ENCODE results near the gene MAN2B1. TPM values are rescaled to one million over a fixed set of nuclear protein-coding genes. Genes with fewer than 3 reads are reported as not detected.

Gene MAN2B1
- total and polyA plus RNA-seq, 2 of the 13 experiments (the other 11 are each of a cell fraction or from before 2014, with no cell fraction given): 23.6 to 23.8 TPM

- TF ChIP-seq ZNF280B (CRISPR knock-in tag; IDR thresholded peaks at IDR 0.05; ENCODE audit: borderline replicate concordance): peak; percentile 95
- TF ChIP-seq ZNF33B (CRISPR knock-in tag; IDR thresholded peaks at IDR 0.05): peak; percentile 50; the same call in 1 of the 2 replicates
- TF ChIP-seq NAIF1 (CRISPR knock-in tag; IDR thresholded peaks at IDR 0.05; ENCODE audit: borderline replicate concordance): no peak
- 0 out of 2 replicates have a peak, but pooled peaks have one; percentile 59 for TF ChIP-seq ZNF160 (CRISPR knock-in tag; IDR thresholded peaks at IDR 0.05)
- no peak for TF ChIP-seq STAT5B (CRISPR knock-in tag; IDR thresholded peaks at IDR 0.05)
- TF ChIP-seq ATF1 (CRISPR knock-in tag; IDR thresholded peaks at IDR 0.05): peak; percentile 99
- no peak for TF ChIP-seq MTF2 (CRISPR knock-in tag; IDR thresholded peaks at IDR 0.05; ENCODE audit: borderline replicate concordance)
- peak; percentile 87 for TF ChIP-seq ZNF792 (CRISPR knock-in tag; IDR thresholded peaks at IDR 0.05)
- no peak for TF ChIP-seq HNF4A (CRISPR knock-in tag; IDR thresholded peaks at IDR 0.05)
- peak; percentile 79; the same call in 1 of the 2 replicates for TF ChIP-seq ZNF337 (CRISPR knock-in tag; IDR thresholded peaks at IDR 0.05; ENCODE audit: borderline replicate concordance, low read depth)
- no peak for TF ChIP-seq ZMAT5 (CRISPR knock-in tag; IDR thresholded peaks at IDR 0.05; ENCODE audit: borderline replicate concordance, low read depth)
- TF ChIP-seq NCOA5 (CRISPR knock-in tag; IDR thresholded peaks at IDR 0.05): no peak
- no peak for TF ChIP-seq NR3C1 (CRISPR knock-in tag; IDR thresholded peaks at IDR 0.05)
- TF ChIP-seq HBP1 (CRISPR knock-in tag; IDR thresholded peaks at IDR 0.05; ENCODE audit: low read depth): peak; percentile 92
- TF ChIP-seq ZNF333 (CRISPR knock-in tag; IDR thresholded peaks at IDR 0.05; ENCODE audit: borderline replicate concordance): no peak
- peak; percentile 76 for TF ChIP-seq XRCC5 (optimal IDR thresholded peaks at IDR 0.05; ENCODE audit: low read length)
- TF ChIP-seq EED (CRISPR knock-in tag; IDR thresholded peaks at IDR 0.05): no peak
- TF ChIP-seq HNF1A (IDR thresholded peaks at IDR 0.05; ENCODE audit: low read depth): no peak
- peak; percentile 57; the same call in 1 of the 2 replicates for TF ChIP-seq HNF1A (CRISPR knock-in tag; IDR thresholded peaks at IDR 0.05; ENCODE audit: borderline replicate concordance)
- TF ChIP-seq ZNF484 (CRISPR knock-in tag; IDR thresholded peaks at IDR 0.05; ENCODE audit: borderline replicate concordance, low read depth): no peak
- peak; percentile 10 for TF ChIP-seq TEAD3 (CRISPR knock-in tag; optimal IDR thresholded peaks at IDR 0.05; ENCODE audit: borderline replicate concordance)
- TF ChIP-seq ZNF713 (CRISPR knock-in tag; IDR thresholded peaks at IDR 0.05): no peak
Observed at GRCh38 chr19:12696366-12697335, 30.1 kb upstream of the MAN2B1 start, which contains the start of gene FBXW9 (continued).

All from HepG2 (cell line).